Activated CD4-positive, alpha-beta memory T cell treated with anti-CD3 and anti-CD28 coated beads for 36 hours (primary cell): ENCODE data around the gene MYH10. TPM values are rescaled to one million over a fixed set of nuclear protein-coding genes. Genes with fewer than 3 reads are reported as not detected.

Source experiments
- CTCF ChIA-PET: fragments of 350-600 bp; sonication (Branson Sonifier 250); formaldehyde crosslinking; loops from one replicate; lab custom pipeline; 2021; ENCODE audit warnings: antibody characterized with exemption, inconsistent platforms; lab: Charles Lee
- POLR2A ChIA-PET: fragments of 350-600 bp; sonication (Branson Sonifier 250); formaldehyde crosslinking; loops from one replicate; lab custom pipeline; 2021; ENCODE audit warnings: antibody characterized with exemption; lab: Charles Lee
- DNase-seq: peaks from one replicate; pipeline ENCODE4 v3.0.0-alpha.2; 2020
- H3K27ac Mint-ChIP-seq: one replicate; pipeline ENCODE4 v1.8.0; 2021; ENCODE audit warnings: mixed read lengths
- H3K27me3 Mint-ChIP-seq: one replicate; pipeline ENCODE4 v1.8.0; 2021; ENCODE audit warnings: mixed read lengths
- H3K36me3 Mint-ChIP-seq: one replicate; pipeline ENCODE4 v1.8.0; 2021; ENCODE audit warnings: mixed read lengths
- H3K4me1 Mint-ChIP-seq: one replicate; pipeline ENCODE4 v1.8.0; 2021; ENCODE audit warnings: low read depth, mixed read lengths
- H3K4me3 Mint-ChIP-seq: one replicate; pipeline ENCODE4 v1.8.0; 2021; ENCODE audit warnings: mild to moderate bottlenecking, mixed read lengths
- H3K9me3 Mint-ChIP-seq: one replicate; pipeline ENCODE4 v1.8.0; 2021; ENCODE audit warnings: mixed read lengths
- intact Hi-C: fragments of 100-400 bp; cut with micrococcal nuclease; formaldehyde crosslinking; loops from one replicate; pipeline ENCODE4 v1.15.1; 2023
- total RNA-seq, 2 experiments: library from RNA; stranded (reverse); gene quantifications; one replicate each; pipeline ENCODE4 v1.2.3, GENCODE V29; 2021

Gene MYH10
- total RNA-seq, 2 experiments from 2014 or later, result 15.6 to 20.6 TPM

DNA sequence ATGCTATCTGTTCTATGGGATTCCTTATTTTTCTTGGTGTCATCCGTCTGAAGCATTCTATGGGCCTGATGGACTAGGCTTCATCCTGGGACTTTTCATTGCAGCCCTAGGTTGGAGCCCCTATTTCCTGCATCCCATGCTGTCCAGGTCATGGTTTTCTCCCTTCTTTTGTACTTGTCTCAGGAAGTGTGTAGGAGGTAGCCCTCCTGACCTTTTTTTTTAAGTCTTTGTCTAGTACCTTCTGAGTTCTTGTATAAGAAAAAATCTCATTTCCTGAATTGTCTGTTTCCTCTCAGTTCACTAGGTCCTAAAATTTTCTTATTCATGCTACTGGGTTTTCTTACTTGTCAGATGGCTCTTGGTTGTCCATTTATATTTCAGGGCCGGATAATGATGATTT, 188.8 kb downstream of the MYH10 start:
- no peaks in the 10 kb centered on the region for H3K27me3 Mint-ChIP-seq
- ChIA-PET CTCF (no interaction called here), POLR2A (no interaction called here)
- H3K4me3 Mint-ChIP-seq, result no peak overlapping the region
- peaks cover 58% of the 10 kb centered on the region for H3K4me1 Mint-ChIP-seq
- intact Hi-C loops, result no loop called here
- H3K36me3 Mint-ChIP-seq, result peaks cover 27% of the 10 kb centered on the region
- H3K27ac Mint-ChIP-seq, result peak overlapping the region; percentile 47
- no peak for DNase-seq
- no peaks in the 10 kb centered on the region for H3K9me3 Mint-ChIP-seq

DNA sequence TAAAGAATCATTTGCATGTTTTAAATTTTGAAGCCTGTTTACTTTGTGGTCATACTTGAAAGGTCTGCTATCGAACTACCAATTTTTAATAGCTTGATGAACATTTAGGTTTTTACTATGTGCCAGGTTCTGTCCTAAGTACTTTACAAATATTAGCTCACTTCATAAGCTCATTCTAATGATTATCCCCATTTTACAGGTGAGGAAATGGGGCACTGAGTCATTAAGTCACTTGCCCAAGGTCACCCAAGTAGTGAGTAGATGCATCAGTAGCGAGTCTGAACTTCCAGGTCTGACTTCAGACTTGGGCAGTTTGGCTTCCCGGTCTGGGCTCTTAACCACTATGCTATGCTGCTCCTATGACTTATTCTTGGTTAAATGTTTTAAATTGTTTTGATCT, 190.8 kb downstream of the MYH10 start:
- POLR2A ChIA-PET, result no interaction called here
- Mint-ChIP-seq H3K9me3 (no peaks in the 10 kb centered on the region), H3K27me3 (no peaks in the 10 kb centered on the region), H3K36me3 (peaks cover 19% of the 10 kb centered on the region), H3K27ac (no peak overlapping the region), H3K4me3 (no peak overlapping the region), H3K4me1 (peaks cover 61% of the 10 kb centered on the region)
- CTCF ChIA-PET, result no interaction called here
- intact Hi-C loops, result loop anchor here (5.0 to 10.0 kb wide), 5 partner anchors 192 to 755 kb away; partner anchors contain the start of genes CTC1, PFAS, TP53 and WRAP53
- DNase-seq, result no peak

DNA sequence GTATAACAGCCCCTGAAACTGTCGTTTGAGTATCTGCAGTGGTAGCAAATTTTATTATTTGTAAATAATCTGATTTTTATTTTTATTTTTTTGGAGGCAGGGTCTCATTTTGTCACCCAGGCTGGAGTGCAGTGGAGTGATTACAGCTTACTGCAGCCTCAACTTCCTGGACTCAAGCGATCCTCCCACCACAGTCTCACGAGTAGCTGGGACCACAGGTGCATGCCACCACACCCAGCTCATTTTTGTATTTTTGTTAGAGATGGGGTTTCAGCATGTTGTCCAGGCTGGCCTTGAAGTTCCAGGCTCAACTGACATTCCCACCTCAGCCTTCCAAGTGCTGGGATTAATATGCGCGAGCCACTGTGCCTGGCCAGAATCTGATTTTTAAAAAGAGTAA, 192.1 kb downstream of the MYH10 start:
- DNase-seq, result peak; percentile 11
- Mint-ChIP-seq H3K36me3 (peaks cover 12% of the 10 kb centered on the region), H3K27ac (no peak overlapping the region), H3K4me3 (no peak overlapping the region), H3K9me3 (no peaks in the 10 kb centered on the region), H3K27me3 (no peaks in the 10 kb centered on the region), H3K4me1 (peaks cover 55% of the 10 kb centered on the region)
- intact Hi-C loops, result loop anchor here (5.0 to 10.0 kb wide), 5 partner anchors 191 to 754 kb away; partner anchors contain the start of genes CTC1, PFAS, TP53 and WRAP53
- ChIA-PET POLR2A (no interaction called here), CTCF (interaction anchor here (1.1 to 2.2 kb wide), 2 partner anchors 29 to 55 kb away, joined by 7 to 10 read pairs; no protein-coding TSS in a partner anchor)

DNA sequence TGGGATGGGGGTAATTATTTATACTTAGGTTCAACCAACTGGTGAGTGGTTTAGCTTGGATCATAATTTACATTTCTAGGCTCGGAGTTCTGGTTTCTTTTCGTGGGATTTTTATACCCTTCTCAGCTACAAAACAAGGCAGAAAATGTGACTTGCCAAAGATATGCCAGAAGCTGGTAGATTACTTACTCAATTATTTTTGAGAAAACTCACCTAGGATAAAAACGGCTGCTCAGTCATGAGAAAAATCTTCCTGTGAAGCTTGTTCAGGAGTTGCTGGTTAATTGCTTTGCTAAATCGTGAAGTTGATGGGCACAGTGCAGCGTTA, 193.7 kb downstream of the MYH10 start:
- Mint-ChIP-seq H3K36me3 (peaks cover 12% of the 10 kb centered on the region), H3K27me3 (no peaks in the 10 kb centered on the region), H3K9me3 (no peaks in the 10 kb centered on the region), H3K4me1 (peaks cover 43% of the 10 kb centered on the region), H3K27ac (peak overlapping the region; percentile 91), H3K4me3 (peak overlapping the region; percentile 92)
- intact Hi-C loops, result loop anchor here (5.0 to 10.0 kb wide), 5 partner anchors 190 to 752 kb away; partner anchors contain the start of genes CTC1, PFAS, TP53 and WRAP53
- CTCF ChIA-PET, result interaction anchor here (0.7 to 3.6 kb wide), 7 partner anchors 9 to 309 kb away, joined by 3 to 31 read pairs (median 4); partner anchors contain the start of genes KRABD2 and MYH10
- no peak for DNase-seq
- POLR2A ChIA-PET, result interaction anchor here (0.6 to 0.8 kb wide), 2 partner anchors 17 to 60 kb away, joined by 3 read pairs; partner anchors contain the start of gene KRABD2

DNA sequence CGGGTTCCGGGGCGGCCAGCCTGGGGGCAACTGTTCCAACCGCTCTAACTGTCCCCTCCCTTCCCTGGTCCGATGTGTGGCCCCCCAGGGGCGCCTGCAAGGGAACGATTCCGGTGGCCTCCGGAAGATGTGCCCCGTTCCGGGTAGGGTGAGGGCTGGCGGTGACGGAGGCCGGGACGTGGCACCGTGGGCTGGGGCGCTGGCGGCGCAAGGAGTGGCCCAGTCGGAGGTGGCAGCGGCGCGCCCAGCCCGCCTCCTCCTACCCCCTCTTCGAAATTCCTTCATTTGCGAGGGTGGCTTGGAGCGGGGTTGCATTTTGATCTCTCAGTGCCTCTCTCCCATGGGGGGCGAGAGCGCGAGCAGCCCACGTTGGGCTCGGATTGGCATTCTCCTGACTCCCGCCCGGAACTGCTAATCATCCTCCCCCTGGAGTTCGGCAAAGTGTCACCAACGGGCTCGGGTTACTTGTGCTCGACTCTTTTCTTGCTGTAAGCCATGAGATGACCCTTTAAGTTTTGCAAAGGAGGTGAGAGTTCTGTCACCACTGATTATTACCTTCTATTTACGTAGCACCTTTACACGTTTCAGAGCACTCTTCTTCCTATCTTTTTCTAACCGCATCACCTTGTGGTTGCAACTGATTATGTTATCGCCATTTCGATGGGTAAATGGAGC, 194.2 kb downstream of the MYH10 start:
- H3K4me1 Mint-ChIP-seq, result peaks cover 38% of the 10 kb centered on the region
- peak overlapping the region; percentile 91 for H3K27ac Mint-ChIP-seq
- no peaks in the 10 kb centered on the region for H3K27me3 Mint-ChIP-seq
- CTCF ChIA-PET, result interaction anchor here (0.7 to 3.6 kb wide), 9 partner anchors 9 to 309 kb away, joined by 3 to 31 read pairs (median 4); partner anchors contain the start of genes KRABD2 and MYH10
- intact Hi-C loops, result loop anchor here (5.0 to 10.0 kb wide), 5 partner anchors 189 to 752 kb away; partner anchors contain the start of genes CTC1, PFAS, TP53 and WRAP53
- peak overlapping the region; percentile 92 for H3K4me3 Mint-ChIP-seq
- POLR2A ChIA-PET, result interaction anchor here (0.6 to 1.2 kb wide), 5 partner anchors 16 to 194 kb away, joined by 3 to 6 read pairs (median 3); partner anchors contain the start of genes KRABD2 and MYH10
- H3K9me3 Mint-ChIP-seq, result no peaks in the 10 kb centered on the region
- DNase-seq, result peak; percentile 79
- peaks cover 12% of the 10 kb centered on the region for H3K36me3 Mint-ChIP-seq

DNA sequence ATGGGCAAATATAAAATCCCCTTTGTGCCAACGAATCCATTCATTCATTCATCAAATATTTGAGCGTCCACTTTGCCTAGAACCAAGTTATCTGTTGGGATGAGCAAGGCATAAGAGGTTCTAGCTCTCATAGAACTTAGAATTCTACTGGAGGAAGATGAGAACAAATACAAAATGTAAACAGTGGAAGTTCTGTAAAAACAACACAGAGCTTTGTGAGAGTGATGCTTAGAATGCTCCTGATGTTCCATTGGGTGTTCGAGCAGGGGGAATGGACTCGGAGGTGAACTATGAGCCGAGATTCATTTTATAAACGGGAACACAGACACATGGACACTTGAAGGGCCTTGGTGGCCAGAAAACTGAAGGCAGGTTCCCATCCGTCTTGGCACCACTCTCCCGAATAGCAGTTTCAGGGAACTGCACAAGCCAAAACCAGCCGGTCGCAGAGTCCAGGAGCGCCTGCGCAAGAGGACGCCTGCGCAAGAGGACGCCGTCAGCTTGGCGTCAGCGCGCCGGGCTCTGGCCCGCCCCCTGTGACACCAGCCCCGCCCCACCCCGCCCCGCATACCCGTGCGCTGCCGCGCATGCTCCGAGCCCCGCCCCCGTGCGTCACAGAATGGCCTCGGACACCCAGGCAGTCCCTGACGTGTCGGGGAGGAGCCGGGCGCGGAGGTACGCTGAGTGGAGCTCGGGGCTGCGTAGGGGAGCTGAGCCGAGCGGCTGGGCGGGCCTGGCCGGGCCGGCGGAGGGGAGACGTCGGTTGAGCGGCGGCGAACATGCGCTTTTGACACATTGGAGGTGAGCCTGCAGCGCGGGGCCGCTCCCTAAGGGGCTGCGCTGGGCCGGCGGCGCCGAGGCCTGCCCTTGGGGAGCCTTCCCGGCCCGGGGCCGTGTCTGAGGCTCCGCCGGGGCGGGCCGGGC, 195.0 kb downstream of the MYH10 start, which contains the start of gene NDEL1:
Gene NDEL1, plus strand, starts transcription at position 640 of the 924 bp plus-strand sequence. CDS start 8,388 bp downstream, outside the sequence.
- Mint-ChIP-seq H3K4me1 (peaks cover 31% of the 10 kb centered on the region), H3K27me3 (no peaks in the 10 kb centered on the region), H3K27ac (peak within 1 kb of the TSS; percentile 91), H3K4me3 (peak within 1 kb of the TSS; percentile 92), H3K9me3 (no peaks in the 10 kb centered on the region), H3K36me3 (peaks cover 10% of the 10 kb centered on the region)
- intact Hi-C loops, result loop anchor here (1.0 to 10.0 kb wide), 7 partner anchors 52 to 751 kb away; partner anchors contain the start of genes CTC1, MYH10, PFAS and RPL26
- ChIA-PET CTCF (interaction anchor here (0.8 to 3.6 kb wide), 4 partner anchors 18 to 195 kb away, joined by 3 to 31 read pairs (median 8); partner anchors contain the start of gene MYH10), POLR2A (interaction anchor here (0.8 to 1.2 kb wide), 5 partner anchors 23 to 195 kb away, joined by 3 to 6 read pairs (median 3); partner anchors contain the start of gene MYH10)
- peak; percentile 99 for DNase-seq

DNA sequence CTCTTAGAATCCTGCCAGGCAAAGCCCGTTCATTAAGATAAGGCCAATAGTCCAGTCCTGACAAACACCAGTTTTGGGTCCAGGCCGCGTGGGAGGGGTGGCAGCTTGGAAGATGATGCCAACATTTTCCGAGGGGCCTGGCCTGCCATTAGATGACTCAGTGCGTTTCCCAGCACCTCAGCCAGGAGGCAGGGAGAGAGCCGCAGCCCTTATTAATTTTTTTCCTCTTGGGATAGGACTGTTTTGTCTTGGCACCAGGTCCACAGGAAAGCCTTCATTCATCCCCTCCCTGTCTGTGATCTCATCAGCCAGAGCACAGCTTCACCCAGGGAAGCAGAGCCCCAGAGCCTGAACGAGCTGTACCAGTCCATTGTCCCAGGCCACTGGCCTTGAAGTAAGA, 199.6 kb downstream of the MYH10 start:
- CTCF ChIA-PET, result interaction anchor here (0.9 kb wide), 1 partner anchor 20 kb away, joined by 3 read pairs; no protein-coding TSS in a partner anchor

DNA sequence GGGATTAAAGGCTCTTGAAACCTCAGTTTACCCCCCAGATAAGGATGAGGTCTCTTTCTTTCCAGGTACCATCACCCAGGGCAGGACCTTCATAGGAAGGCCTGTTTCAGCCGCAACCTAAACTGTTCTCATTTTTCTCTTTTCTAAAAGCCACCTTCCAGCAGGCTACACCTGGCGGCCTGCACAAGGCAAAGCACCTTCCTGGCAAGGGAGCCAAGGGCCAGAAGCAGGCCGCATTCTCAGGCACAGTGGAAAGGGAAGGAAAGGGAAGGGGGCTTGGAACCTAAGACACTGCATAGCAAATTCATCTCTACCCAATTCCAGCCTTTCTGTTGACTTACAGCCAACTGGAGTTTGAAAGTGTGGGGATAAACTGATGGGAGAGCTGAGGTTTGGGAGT, 203.7 kb downstream of the MYH10 start:
- no peak for DNase-seq
- ChIA-PET CTCF (interaction anchor here (1.6 kb wide), 1 partner anchor 17 kb away, joined by 3 read pairs; no protein-coding TSS in a partner anchor), POLR2A (no interaction called here)

More for the DNA sequence above, 199.6 kb downstream of the MYH10 start:
- H3K36me3 Mint-ChIP-seq, result no peaks in the 10 kb centered on the region
- H3K27ac Mint-ChIP-seq, result no peak overlapping the region
- POLR2A ChIA-PET, result no interaction called here
- H3K4me1 Mint-ChIP-seq, result peaks cover 2% of the 10 kb centered on the region
- intact Hi-C loops, result loop anchor here (10.0 kb wide), 1 partner anchor 746 kb away; the partner anchor contains the start of genes TP53 and WRAP53
- no peaks in the 10 kb centered on the region for H3K27me3 Mint-ChIP-seq
- H3K9me3 Mint-ChIP-seq, result no peaks in the 10 kb centered on the region
- DNase-seq, result no peak
- no peak overlapping the region for H3K4me3 Mint-ChIP-seq

DNA sequence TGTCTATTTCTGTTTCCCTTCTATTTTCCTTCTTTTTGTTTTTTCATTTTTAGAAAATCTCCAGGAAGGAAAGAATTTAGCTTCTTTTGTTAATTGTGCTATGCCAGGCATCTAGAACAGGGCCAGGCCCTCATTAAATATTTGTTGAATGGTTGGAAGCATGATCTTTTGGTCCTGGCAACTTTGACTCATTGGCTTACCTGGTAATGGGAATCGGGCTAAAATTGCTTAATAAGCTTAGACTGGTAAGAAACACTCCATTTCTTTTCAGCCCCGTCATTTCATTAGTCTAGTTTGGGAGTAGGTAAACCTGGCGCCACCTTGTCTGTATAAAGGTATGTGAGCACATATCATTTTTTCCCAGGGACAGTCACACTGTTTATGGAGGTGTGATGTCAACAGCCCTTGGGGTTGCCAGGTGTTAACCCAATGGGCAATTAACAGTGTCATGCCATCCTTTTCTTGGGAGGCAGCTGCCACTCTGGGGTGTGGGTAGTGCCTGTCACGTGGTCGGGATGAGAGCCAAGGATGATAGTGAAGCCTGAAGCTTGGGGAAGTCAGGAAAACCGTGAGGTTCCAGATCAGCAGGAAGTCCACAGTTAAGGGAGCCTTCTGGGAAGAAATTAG, 204.3 kb downstream of the MYH10 start:
- no peaks in the 10 kb centered on the region for H3K4me1 Mint-ChIP-seq
- H3K27me3 Mint-ChIP-seq, result peaks cover 11% of the 10 kb centered on the region
- no peak for DNase-seq
- no peak overlapping the region for H3K4me3 Mint-ChIP-seq
- H3K36me3 Mint-ChIP-seq, result no peaks in the 10 kb centered on the region
- H3K27ac Mint-ChIP-seq, result no peak overlapping the region
- POLR2A ChIA-PET, result no interaction called here
- CTCF ChIA-PET, result interaction anchor here (1.1 kb wide), 1 partner anchor 16 kb away, joined by 3 read pairs; no protein-coding TSS in a partner anchor
- intact Hi-C loops, result no loop called here
- H3K9me3 Mint-ChIP-seq, result no peaks in the 10 kb centered on the region

More for the DNA sequence above, 203.7 kb downstream of the MYH10 start:
- Mint-ChIP-seq H3K4me1 (no peaks in the 10 kb centered on the region), H3K27me3 (peaks cover 10% of the 10 kb centered on the region), H3K36me3 (no peaks in the 10 kb centered on the region), H3K27ac (no peak overlapping the region), H3K9me3 (no peaks in the 10 kb centered on the region), H3K4me3 (no peak overlapping the region)
- intact Hi-C loops, result no loop called here
